ENCODE measurements around the gene BCL2L12.
"Not testable (repeated sequence)": the region's sequence is repeated elsewhere in the genome, so short reads cannot be mapped to it uniquely, and the experiment has no call there.

The BCL2L12 gene

DNA sequence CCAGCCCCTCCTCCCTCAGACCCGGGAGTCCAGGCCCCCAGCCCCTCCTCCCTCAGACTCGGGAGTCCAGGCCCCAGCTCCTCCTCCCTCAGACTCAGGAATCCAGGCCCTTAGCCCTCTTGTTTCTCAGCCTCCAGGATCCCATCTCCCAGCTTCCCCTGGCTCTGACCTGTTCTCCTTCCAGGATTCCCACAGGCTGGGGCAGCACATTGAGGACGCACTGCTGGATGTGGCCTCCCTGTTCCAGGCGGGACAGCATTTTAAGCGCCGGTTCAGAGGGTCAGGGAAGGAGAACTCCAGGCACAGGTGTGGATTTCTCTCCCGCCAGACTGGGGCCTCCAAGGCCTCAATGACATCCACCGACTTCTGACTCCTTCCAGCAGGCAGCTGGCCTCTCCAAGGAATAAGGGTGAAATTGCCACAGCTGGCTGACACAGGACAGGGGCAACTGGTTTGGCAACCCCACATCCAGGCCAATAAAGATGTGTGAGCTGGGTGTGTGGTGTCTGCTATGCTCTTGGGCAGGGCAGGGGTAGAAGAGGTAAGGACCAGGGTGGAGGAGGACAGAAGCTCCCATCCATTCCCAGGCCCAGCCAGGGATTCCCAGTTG, 47.6 kb downstream of the BCL2L12 start:
- DNase-seq, result no peak

DNA sequence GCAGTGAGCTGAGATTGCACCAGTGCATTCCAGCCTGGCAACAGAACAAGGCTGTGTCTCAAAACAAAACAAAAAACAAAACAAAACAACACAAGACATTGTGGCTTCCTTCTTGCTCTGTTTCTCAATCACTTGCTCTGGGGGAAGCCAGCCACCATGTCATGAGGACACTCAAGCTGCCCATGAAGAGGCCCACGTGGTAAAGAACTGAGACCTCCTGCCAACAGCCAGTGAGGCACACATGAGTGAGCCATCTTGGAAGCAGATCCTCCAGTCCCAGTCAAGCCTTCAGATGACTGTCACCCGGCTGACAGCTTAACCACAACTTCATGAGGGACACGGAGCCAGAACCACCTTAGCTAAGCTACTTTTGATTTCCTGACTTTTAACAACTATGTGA, 50.4 kb downstream of the BCL2L12 start:
- no peak for DNase-seq

DNA sequence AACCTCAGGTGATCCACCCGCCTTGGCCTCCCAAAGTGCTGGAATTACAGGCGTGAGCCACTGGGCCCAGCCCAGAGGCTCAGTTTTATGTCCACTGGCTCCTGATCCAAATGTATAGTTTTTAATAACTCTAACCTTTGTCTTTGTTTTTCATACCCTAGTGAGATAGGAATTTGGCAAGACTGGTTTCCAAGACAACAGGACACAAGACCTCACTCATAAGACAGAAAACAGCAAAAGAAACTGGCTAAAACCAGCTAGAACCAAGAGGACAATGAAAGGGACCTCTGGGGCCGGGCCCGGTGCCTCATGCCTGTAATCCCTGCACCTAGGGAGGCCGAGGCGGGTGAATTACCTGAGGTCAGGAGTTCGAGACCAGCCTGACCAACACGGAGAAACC, 52.8 kb downstream of the BCL2L12 start:
- DNase-seq, result no peak

DNA sequence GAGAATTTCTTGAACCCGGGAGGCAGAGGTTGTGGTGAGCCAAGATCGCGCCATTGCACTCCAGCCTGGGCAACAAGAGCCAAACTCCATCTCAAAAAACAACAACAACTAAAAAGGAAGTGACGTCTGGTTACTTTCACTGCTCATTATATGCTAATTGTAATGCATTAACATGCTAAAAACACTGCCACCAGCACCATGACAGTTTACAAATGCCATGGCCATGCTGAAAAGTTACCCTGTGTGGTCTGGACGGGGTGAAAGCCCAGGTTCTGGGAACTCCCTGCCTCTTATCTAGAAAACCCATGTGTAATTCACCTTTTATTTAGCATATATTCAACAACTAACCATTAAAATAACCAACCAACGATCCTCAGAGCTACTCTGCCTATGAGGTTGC, 53.3 kb downstream of the BCL2L12 start:
- DNase-seq, result no peak

DNA sequence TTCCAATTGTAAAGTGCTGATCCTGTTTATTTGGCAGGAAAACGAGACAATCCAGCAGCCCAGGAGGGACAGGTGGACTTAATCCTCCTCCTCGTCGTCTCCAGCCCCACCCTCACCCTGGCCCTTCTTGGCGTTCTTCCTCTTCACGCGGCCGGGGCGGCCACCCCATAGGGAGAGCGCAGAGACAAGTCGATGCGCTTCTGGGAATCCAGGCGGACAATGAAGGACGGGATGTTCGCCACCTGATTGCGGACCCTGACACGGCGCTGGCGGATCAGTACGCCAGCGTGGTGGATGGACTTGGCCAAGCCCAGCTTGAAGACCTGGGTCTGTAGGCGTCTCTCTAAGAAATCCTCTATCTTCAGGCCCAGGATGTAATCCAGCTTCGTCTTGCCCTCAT, 53.7 kb downstream of the BCL2L12 start:
- DNase-seq, result not testable (repeated sequence)
